Renal cortical epithelial cell (primary cell): ENCODE data around the gene PHRF1. TPM values are rescaled to one million over a fixed set of nuclear protein-coding genes. Genes with fewer than 3 reads are reported as not detected.

Experiments used
- DNase-seq: peaks from one replicate; pipeline ENCODE4 v3.0.0-alpha.2; 2011; ENCODE audit warnings: low read depth
- total RNA-seq: library from RNA; depleted of rRNA; stranded (reverse); fragments of >200 nt; gene quantifications from 2 replicates; pipeline ENCODE4 v1.2.3, GENCODE V29; 2014

PHRF1 gene
- total RNA-seq: 27.4 and 40.9 TPM in 2 replicates

GRCh38 chr11:575996-576768 lies at the start of gene PHRF1:
Gene PHRF1 (plus strand): TSS chr11:576470. CDS start chr11:581513, 5,043 bp downstream.
- peak; percentile 80 for DNase-seq

GRCh38 chr11:528166-528814 lies 48.0 kb upstream of the PHRF1 start:
- no peak for DNase-seq

- no peak for DNase-seq
These were observed 47.2 kb upstream of the PHRF1 start for GRCh38 chr11:528815-529727.

DNA sequence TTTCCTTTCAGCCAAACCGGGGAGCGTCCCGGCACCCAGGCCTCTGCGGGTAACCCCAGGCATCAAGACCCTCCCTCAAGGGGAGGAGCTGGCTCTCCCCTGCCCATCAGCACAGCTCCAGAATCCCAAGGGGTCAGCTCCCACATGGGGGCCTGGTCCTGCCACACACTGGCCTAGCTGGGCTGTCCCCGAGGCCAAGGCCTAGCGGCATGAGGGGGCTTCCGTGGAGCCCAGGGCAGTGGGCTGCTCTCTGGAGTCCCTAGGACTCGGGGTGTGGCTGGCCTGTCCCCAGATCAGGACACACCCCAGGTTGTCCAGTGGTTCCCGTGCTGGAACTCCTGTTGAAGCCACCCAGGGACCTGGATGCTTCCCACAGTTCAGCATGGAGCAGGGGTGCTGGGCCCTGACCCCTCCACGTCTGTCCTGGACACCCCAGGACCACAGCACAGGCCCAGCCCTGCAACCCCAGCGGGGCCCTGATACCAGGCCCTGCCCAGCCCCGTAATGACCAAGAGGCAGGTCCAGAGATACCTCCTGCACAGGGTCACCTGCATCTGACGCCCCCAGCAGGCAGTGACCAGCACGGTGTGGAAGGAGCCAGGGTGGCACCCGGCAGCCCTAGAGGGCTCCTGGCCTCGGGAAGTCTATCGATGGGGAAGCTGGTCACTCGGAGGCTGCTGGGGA lies 46.4 kb upstream of the PHRF1 start:
- DNase-seq: no peak

DNA sequence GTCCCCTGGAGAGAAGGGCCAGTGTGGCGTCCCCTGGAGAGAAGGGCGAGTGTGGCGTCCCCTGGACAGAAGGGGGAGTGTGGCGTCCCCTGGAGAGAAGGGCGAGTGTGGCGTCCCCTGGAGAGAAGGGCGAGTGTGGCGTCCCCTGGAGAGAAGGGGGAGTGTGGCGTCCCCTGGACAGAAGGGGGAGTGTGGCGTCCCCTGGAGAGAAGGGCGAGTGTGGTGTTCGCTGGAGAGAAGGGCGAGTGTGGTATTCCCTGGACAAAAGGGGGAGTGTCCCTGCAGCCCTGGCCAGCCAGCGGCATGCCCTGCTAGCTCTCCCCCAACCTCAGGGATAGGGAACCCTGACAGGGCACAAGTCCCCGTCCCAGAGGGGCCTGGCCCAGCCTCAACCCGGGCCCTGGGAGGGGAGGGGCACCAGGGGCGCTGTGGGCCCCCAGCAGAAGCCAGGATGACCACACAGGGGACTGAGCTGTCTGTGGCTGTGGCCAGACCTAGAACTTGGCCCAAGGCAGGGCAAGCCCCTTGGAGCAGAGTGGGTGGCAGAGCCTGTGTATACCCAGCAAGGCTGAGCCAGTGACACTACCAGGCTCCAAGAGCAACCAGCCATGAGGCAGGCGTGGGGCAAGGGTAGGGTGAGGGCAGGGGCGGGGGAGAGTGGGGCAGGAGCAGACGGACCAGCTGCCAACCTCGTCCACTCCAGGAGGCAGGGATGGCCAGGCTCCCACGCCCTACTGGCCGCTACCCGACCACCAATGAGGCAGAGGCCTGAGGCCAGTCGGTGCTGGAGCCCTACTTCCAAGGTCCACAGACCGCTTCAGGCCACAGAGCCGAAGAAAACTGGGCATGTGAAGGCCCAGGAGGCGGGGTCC lies 45.1 kb upstream of the PHRF1 start:
- no peak for DNase-seq

DNA sequence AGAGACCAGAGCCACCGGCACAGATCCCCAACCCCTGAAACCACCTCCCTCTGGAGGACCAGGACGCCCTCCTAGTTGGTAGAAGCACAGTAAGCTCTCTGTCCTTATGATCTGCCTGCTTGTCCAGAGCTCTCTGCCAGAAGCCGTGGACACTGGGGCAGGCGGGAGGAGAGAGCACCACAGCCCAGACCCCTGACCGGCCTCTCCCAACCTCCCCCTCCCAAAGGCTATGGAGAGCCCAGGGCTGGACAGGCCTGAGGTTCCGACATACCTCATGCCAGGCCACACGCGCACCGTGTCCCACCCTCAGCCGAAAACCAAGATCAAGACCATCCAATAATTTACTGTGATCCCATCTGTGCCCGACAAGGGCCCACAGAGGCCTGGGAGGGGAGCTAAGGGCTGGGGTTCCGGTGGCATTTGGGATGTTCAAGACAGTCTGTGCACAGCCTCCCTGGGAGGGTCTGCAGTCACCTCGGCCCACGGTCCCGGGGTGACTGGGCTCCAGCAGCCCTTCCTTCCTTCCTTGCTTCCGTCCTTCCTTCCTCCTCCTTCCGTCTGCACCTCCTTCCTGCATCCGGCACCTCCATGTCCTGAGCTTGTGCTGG lies 44.2 kb upstream of the PHRF1 start:
- DNase-seq: no peak

GRCh38 chr11:532527-532985 lies 43.7 kb upstream of the PHRF1 start:
- no peak for DNase-seq

- DNase-seq: no peak
These were observed 43.2 kb upstream of the PHRF1 start for GRCh38 chr11:532986-533585.

GRCh38 chr11:533586-534395 lies 42.5 kb upstream of the PHRF1 start:
- DNase-seq: no peak

GRCh38 chr11:534396-535209 lies 41.7 kb upstream of the PHRF1 start:
- no peak for DNase-seq

DNA sequence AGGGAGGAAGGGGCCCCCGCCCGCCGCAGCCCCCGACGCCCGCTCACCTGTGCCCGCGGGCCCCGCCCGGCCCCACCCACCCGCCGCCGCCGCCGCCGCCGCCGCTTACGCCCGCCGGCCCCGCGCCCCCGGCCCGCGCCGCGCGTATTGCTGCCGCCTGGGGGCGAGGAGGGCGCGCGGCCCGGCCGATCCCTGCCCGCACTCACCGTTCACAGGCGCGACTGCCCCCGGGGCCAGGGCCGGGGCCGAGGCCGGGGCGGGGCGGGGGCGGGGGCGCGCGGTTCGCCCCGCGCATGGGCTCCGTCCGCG lies 41.1 kb upstream of the PHRF1 start:
- DNase-seq: no peak

- DNase-seq: peak; percentile 70
These were observed 40.5 kb upstream of the PHRF1 start, which contains the start of gene HRAS for GRCh38 chr11:535519-536454. Gene HRAS (minus strand): TSS chr11:535576.

DNA sequence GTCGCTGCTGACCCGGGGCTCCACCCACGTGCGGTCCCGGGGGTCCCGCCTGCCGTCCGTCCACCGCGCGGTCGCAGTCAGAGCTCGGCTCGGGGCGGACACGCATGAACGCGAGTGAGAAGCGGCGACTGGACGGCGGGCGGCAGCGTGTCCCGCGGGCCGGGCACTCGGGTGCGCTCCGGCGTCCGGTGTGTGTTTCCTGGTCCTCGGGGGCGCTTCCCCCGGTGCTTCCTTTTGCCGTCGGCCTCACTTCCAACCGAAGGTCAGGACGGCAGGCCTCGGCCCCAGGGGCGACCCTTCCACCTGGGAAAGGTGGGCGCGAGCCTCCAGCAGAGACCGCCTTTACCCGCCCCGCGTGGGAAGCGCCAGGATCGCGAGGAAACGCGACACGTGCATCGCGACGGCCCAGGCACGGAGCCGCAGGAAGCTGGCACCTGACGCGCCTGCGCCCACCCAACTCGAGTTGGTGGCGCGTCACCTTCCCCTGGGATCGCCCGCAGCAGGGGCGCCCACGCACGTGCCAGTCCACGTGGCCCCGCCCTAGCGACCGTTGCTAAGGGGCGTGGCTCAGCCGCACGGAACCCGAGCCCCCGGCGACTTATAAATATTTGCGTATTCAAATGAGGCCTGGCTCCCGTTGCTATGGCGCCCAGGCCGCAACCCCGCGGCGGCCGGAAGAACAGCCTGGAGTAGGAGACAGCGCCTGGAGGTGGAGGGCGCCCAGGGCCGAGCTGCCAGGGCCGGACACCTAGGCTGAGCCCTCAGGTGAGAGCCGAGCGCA lies 39.2 kb upstream of the PHRF1 start, which contains the start of gene LRRC56:
LRRC56 (plus strand) TSS at position 687 of the 781 bp plus-strand sequence. CDS start 3,158 bp downstream, outside the sequence.
- peak; percentile 67 for DNase-seq

GRCh38 chr11:537622-538430 lies 38.4 kb upstream of the PHRF1 start:
- DNase-seq: no peak

DNA sequence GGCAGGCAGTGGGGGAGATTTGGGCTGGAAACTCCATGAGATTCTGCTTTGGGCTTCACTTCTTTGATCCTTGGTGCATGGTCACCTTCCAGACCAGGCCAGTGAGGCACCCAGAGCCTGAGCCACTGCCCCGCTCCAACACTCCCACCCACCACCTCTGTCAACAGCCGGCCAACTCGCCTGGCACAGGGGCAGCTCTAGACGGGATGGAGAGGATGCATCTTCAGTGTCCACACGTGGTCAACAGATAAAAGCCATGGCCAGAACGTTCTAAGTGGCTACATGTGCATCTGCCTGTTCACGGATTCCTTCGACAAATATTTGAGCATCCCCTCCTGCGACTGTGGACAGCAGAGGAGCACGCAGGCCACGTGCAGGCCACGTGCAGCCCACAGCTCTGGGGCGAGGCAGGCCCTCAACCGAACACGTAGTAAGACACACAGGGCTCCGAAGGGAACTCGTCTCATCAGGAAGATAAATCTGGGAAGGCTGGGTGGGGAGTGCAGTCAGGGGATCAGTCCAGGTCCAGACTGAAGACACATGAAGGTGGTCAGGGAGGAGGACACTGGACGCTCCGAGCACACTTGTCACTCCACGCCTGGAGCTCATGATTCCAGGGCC lies 37.7 kb upstream of the PHRF1 start:
- DNase-seq: no peak
